ENCODE results near the gene ZNF483.

ZNF483 gene

DNA sequence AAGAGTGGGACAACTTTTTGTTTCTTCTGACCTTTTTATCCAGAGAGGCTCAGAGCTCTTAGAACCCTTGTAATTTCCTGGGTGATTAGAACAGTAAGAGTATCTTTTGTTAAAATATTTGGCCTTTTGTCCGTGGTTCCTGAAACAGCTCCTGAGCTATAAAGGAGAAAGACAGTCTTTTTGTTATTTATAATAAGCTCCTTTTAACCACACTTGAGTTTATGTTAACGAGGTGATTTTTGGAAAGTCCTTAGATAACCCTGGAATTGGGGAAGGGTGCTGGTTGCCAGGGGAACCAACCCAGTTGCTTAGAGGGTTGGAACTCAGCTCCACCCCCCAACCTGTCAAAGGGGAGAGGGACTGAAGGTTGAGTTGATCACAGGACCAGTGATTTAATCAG, 4.8 kb downstream of the ZNF483 start:
- Histone ChIP-seq H3F3A (ENCODE audit: low read depth) (no peaks in the 10 kb centered on the region), H2AFZ (ENCODE audit: low read length) (no peak overlapping the region), H3K36me3 (ENCODE audit: insufficient read depth, low read length) (no peaks in the 10 kb centered on the region), H3K79me2 (ENCODE audit: insufficient read depth, low read length) (no peaks in the 10 kb centered on the region), H3K4me2 (ENCODE audit: low read depth, low read length, poor library complexity, severe bottlenecking) (no peak overlapping the region), H3K9ac (ENCODE audit: low read depth, low read length, poor library complexity, severe bottlenecking) (no peak overlapping the region), H3K4me3 (ENCODE audit: low read length, poor library complexity, severe bottlenecking) (no peak overlapping the region), H3K9me3 (ENCODE audit: insufficient read depth, low read depth, low read length) (no peaks in the 10 kb centered on the region), H3K27me3 (ENCODE audit: insufficient read depth, low read length, poor library complexity, severe bottlenecking) (no peaks in the 10 kb centered on the region), H3K9me2 (replicated peaks; ENCODE audit: low read depth, low read length) (no peaks in the 10 kb centered on the region), H4K20me1 (ENCODE audit: insufficient read depth, low read length, poor library complexity, severe bottlenecking) (no peaks in the 10 kb centered on the region), H3K4me1 (ENCODE audit: insufficient read depth, low read length, poor library complexity, severe bottlenecking) (no peaks in the 10 kb centered on the region)
- no peak for TF ChIP-seq EZH2phosphoT487 (IDR thresholded peaks at IDR 0.05; ENCODE audit: borderline replicate concordance)
- TF ChIP-seq, protein P1, sequence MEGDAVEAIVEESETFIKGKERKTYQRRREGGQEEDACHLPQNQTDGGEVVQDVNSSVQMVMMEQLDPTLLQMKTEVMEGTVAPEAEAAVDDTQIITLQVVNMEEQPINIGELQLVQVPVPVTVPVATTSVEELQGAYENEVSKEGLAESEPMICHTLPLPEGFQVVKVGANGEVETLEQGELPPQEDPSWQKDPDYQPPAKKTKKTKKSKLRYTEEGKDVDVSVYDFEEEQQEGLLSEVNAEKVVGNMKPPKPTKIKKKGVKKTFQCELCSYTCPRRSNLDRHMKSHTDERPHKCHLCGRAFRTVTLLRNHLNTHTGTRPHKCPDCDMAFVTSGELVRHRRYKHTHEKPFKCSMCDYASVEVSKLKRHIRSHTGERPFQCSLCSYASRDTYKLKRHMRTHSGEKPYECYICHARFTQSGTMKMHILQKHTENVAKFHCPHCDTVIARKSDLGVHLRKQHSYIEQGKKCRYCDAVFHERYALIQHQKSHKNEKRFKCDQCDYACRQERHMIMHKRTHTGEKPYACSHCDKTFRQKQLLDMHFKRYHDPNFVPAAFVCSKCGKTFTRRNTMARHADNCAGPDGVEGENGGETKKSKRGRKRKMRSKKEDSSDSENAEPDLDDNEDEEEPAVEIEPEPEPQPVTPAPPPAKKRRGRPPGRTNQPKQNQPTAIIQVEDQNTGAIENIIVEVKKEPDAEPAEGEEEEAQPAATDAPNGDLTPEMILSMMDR (conservative IDR thresholded peaks at IDR 0.05; ENCODE audit: low read length) = no peak

DNA sequence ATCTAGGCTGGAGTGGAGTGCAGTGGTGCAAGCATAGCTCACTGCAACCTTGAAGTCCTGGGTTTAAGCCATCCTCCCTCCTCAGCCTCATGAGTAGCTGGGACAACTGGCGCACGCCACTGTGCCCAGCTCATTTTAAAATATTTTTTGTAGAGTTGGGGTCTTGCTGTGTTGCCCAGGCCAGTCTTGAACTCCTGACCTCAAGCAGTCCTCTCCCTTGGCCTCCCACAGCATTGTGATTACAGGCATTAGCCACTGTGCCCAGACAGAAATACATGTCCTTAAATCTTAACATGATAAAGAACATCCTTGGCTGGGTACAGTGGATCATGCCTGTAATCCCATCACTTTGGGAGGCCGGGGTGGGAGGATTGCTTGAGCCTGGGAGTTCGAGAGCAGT, 6.7 kb downstream of the ZNF483 start:
- Histone ChIP-seq H4K20me1 (ENCODE audit: insufficient read depth, low read length, poor library complexity, severe bottlenecking) (no peaks in the 10 kb centered on the region), H3K4me2 (ENCODE audit: low read depth, low read length, poor library complexity, severe bottlenecking) (no peak overlapping the region), H3K4me1 (ENCODE audit: insufficient read depth, low read length, poor library complexity, severe bottlenecking) (no peaks in the 10 kb centered on the region), H3K79me2 (ENCODE audit: insufficient read depth, low read length) (no peaks in the 10 kb centered on the region), H3K9ac (ENCODE audit: low read depth, low read length, poor library complexity, severe bottlenecking) (no peak overlapping the region), H3K4me3 (ENCODE audit: low read length, poor library complexity, severe bottlenecking) (no peak overlapping the region), H3F3A (ENCODE audit: low read depth) (no peaks in the 10 kb centered on the region), H3K9me3 (ENCODE audit: insufficient read depth, low read depth, low read length) (no peaks in the 10 kb centered on the region; the same call in 1 of the 2 replicates), H3K9me2 (replicated peaks; ENCODE audit: low read depth, low read length) (no peaks in the 10 kb centered on the region), H2AFZ (ENCODE audit: low read length) (no peak overlapping the region), H3K27me3 (ENCODE audit: insufficient read depth, low read length, poor library complexity, severe bottlenecking) (no peaks in the 10 kb centered on the region), H3K36me3 (ENCODE audit: insufficient read depth, low read length) (no peaks in the 10 kb centered on the region)
- TF ChIP-seq EZH2phosphoT487 (IDR thresholded peaks at IDR 0.05; ENCODE audit: borderline replicate concordance) = no peak
- TF ChIP-seq, protein P1 (conservative IDR thresholded peaks at IDR 0.05; ENCODE audit: low read length) = no peak

DNA sequence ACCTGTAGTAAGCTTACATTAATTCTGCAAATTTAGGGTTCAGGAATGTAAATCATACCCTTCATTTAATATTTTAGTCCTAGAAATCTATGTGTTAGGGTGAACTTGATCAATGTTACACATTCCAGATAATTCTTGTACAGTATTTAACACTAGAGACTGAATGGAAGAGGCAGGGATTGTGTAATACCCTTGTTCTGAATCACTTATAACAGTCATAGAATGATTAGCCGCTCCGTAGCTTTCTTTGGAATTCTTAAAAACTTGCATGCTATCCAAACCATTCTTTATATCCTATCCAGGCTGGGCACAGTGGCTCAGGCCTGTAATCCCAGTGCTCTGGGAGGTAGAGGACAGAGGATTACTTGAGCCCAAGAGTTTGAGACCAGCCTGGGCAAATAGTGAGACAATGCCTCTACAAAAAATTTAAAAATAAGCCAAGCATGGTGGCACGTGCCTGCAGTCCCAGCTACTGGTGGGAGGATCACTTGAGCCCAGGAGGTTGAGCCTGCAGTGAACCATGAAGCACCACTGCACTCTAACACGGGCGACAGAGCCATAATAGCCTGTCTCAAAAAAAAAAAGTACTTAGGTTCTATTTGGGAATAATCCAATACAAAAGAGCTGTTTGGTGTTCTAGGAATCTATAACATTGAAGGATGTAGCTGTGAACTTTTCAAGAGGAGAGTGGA, 8.3 kb downstream of the ZNF483 start:
- Histone ChIP-seq H2AFZ (ENCODE audit: low read length) (no peak overlapping the region), H3K27me3 (ENCODE audit: insufficient read depth, low read length, poor library complexity, severe bottlenecking) (no peaks in the 10 kb centered on the region), H3K4me3 (ENCODE audit: low read length, poor library complexity, severe bottlenecking) (no peak overlapping the region), H3K9me3 (ENCODE audit: insufficient read depth, low read depth, low read length) (peaks cover 4% of the 10 kb centered on the region; the same call in 1 of the 2 replicates), H3K9me2 (replicated peaks; ENCODE audit: low read depth, low read length) (no peaks in the 10 kb centered on the region), H3K4me1 (ENCODE audit: insufficient read depth, low read length, poor library complexity, severe bottlenecking) (no peaks in the 10 kb centered on the region), H3F3A (ENCODE audit: low read depth) (no peaks in the 10 kb centered on the region), H4K20me1 (ENCODE audit: insufficient read depth, low read length, poor library complexity, severe bottlenecking) (no peaks in the 10 kb centered on the region), H3K79me2 (ENCODE audit: insufficient read depth, low read length) (no peaks in the 10 kb centered on the region), H3K36me3 (ENCODE audit: insufficient read depth, low read length) (no peaks in the 10 kb centered on the region), H3K9ac (ENCODE audit: low read depth, low read length, poor library complexity, severe bottlenecking) (no peak overlapping the region), H3K4me2 (ENCODE audit: low read depth, low read length, poor library complexity, severe bottlenecking) (no peak overlapping the region)
- TF ChIP-seq, protein P1 (conservative IDR thresholded peaks at IDR 0.05; ENCODE audit: low read length) = no peak
- TF ChIP-seq EZH2phosphoT487 (IDR thresholded peaks at IDR 0.05; ENCODE audit: borderline replicate concordance) = no peak
